HG02571 (cell line): ENCODE data around the gene CHRNA9.
"Not testable (repeated sequence)": the region's sequence is repeated elsewhere in the genome, so short reads cannot be mapped to it uniquely, and the experiment has no call there.

Experiments
- ATAC-seq: cut with Tn5 transposase; IDR thresholded peaks from one replicate; pipeline ENCODE4 v1.9.1; 2021; ENCODE audit warnings: mild to moderate bottlenecking, moderate library complexity; ENCODE audit not compliant: unreplicated experiment

The CHRNA9 gene

GRCh38 chr4:40334591-40335524 is at the start of gene CHRNA9:
TSS of gene CHRNA9 (plus strand) at chr4:40335333. CDS start at chr4:40335468, 135 bp downstream.
- ATAC-seq: no peak

DNA sequence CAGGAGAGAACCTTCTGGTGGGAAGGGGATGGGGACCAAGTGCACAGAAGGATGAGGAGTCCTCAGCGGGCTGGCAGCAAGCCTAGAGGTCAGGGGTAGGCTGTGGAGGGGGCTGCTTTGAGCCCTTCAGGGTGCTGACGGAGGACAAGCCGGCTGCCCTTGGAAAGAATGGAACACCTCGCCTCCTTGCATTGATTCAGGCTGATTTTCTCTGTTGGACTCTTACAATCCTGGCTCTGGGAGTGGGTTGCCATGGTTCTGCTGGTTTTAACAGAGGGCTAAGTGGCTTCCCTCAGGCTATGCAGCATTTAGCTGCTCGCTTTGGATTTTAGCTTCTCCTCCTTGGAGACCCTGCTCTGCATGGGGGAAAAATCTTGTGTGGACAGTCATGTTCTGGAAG is 49.4 kb upstream of the CHRNA9 start:
- ATAC-seq: no peak

DNA sequence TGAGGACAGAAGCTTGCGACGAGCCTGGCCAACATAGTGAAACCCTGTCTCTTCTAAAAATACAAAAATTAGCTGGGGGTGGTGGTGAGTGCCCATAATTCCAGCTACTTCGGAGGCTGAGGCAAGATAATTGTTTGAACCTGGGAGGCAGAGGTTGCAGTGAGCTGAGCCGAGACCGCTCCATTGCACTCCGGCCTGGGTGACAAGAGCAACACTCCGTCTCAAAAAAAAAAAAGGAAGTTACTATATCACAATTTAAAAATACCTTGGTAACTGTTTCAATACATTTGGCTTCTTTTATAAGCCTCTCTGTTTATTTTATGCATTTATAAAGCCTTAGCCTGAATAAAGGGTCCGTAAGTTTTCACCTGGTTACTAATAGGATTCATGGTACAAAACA is 46.6 kb upstream of the CHRNA9 start:
- no peak for ATAC-seq

- ATAC-seq: no peak
Measured at GRCh38 chr4:40289366-40290188, 45.6 kb upstream of the CHRNA9 start.

DNA sequence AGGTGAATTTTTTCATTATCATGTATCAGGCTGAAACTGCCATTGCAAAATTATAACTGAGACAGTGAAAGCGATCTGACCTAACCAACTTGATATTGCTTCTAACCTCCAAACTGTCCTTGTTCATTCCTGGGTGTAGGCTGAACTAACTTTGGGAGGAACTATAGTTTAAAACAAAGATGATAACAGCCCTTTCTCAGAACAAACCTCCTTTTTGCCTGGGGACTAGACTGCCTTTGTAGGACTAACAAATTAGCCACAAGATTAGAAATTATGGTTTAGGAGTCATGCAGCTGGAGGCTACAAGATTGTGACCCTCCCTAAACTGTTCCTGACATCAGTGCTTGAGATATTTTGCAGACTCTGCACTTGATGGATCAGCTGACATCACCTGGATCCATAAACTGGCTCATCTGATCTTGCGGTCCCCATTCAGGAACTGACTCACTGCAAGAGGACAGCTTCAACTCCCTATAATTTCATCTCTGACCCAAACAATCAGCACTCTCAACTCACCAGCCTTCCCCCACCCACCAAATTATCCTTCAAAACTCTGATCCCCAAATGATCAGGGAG is 44.4 kb upstream of the CHRNA9 start:
- not testable (repeated sequence) for ATAC-seq

- no peak for ATAC-seq
Measured at GRCh38 chr4:40292313-40292759, 42.8 kb upstream of the CHRNA9 start.

- no peak for ATAC-seq
Measured at GRCh38 chr4:40294339-40294738, 40.8 kb upstream of the CHRNA9 start.

DNA sequence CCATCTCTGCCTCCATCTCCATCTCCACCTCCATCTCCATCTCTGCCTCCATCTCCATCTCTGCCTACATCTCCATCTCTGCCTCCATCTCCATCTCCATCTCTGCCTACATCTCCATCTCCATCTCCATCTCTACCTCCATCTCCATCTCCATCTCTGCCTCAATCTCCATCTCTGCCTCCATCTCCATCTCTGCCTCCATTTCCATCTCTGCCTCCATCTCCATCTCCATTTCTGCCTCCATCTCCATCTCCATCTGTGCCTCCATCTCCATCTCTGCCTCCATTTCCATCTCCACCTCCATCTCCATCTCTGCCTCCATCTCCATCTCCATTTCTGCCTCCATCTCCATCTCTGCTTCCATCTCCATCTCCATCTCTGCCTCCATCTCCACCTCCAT is 40.1 kb upstream of the CHRNA9 start:
- ATAC-seq: not testable (repeated sequence)

GRCh38 chr4:40295572-40295971 is 39.6 kb upstream of the CHRNA9 start:
- no peak for ATAC-seq

- ATAC-seq: no peak
Measured at GRCh38 chr4:40299126-40299525, 36.0 kb upstream of the CHRNA9 start.

- no peak for ATAC-seq
Measured at GRCh38 chr4:40299811-40300292, 35.3 kb upstream of the CHRNA9 start.

DNA sequence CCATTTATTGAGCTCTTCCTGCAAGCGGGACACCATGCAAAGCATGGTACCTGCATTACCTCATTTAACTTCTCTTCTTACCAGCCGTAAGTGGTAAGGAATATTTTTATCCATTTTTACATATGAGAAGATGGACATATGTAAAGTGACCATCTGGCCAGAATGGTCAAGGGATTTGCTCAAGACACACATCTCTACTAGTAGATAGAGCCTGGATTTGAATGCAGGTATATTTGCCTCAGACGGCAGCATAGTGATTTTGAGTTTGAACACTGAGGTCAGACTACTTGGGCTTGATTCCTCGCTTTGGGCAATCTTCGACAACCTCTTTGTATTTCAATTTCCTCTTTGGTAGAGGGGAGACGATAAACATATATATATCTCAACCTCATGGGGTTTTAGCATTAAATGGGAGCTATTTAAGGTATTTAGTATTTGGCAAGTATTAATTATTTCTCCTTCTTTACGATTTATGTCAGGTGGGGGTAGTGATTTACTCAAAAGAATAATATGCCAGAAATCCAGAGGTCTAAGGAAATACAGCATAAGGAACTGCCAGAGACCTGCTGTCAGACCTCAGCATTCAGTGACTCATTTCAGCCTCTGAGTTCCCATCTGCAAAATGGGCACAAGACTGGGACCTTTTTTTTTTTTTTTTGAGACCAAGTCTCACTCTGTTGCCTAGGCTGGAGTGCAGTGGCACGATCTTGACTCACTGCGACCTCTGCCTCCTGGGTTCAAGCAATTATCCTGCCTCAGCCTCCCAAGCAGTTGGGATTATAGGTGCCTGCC is 34.6 kb upstream of the CHRNA9 start:
- ATAC-seq: no peak

DNA sequence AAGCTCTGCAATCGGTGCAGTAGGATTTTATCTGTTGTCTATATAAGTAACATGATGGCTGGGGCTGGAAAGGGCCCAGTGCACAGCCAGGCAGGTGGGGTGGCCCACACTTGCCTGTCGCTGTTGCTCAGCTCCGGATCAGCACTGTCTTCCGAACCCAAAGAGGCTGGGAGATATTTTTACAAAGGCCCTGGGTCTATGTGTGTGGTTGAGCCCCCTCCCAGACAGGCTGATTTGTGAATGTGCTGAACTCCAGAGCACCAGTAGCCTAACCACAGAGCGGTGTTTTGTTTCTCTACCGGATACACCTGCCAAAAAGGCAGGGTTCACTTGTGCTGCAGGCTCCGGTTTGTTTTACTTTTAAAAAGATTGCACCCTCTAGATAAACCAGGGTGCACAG is 33.5 kb upstream of the CHRNA9 start:
- ATAC-seq: peak; percentile 69

DNA sequence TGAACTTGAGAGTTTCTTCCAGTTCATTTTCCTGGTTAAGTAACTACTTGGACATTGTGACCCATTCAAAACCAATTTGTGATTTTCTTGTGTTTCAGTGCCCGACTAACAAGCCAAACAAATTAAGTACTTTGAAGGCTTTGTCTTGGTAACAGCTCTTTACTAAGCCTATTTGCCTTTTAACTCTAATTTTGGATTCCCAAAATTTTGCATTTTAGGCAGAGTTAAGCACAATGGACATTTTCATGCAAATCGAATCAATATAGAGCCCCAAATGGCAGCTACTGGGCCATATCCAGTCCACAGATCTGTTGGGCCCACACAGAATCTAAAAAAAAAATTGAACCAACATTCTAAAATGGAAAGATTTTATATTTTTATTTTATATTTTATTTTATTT is 31.4 kb upstream of the CHRNA9 start:
- no peak for ATAC-seq

DNA sequence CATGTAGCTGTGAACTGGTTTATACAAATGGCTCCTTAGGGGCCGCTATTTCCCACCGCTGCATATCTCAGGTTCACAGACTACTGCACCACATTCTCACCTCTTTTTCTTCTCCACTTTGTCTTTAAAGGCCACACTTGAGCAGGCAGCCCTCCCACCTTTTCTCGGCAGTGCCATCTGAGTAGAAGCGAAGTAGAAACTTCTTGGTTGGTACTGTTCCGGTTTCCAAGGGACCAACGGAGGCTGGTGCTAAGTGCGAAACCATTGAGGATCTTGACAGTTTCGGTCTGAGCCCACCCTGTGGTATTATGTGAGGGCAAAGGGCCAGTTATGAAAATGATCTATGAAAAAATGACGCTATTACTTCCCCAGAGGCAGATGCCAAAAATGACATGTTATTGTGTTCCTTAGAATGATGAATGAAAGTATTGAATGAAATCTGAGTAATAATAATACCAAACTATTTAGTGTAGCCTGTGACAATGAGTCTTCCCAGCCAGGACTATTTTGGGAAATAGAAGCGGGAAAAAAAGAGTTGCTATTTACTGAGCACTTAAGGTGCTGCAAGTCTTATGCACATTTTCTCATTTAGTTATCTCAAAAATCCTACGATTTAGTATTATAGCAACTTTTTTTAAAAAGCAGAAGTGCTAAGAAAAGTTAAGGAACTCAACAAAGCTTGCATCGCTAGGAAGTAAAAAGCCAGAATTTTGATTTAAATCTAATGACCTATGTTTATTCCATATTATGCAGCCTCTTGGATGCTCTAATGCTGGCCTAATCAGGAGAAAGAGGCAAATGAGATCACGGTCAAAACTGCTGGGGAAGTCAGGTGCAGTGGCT is 29.6 kb upstream of the CHRNA9 start:
- ATAC-seq: peak; percentile 27

GRCh38 chr4:40306226-40306625 is 28.9 kb upstream of the CHRNA9 start:
- ATAC-seq: no peak

DNA sequence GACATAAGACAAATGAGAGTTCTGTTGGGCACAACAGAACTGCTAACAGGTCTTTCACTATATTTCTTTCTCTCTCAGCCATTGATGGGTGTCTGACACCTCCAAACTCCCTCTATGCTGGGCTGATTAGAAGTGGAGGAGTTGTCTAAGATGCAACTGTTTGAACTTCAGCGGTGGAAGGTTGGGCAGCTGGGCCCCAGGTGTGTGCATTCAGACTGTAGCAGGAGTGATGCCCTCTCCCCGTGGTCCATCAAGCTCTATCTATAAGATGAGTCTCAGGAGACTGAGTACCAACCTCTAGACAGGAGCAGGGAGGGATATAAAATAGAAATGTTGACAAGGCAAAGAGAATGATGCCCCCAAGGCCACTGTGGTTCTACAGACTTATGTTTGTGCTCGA is 28.2 kb upstream of the CHRNA9 start:
- ATAC-seq: no peak

DNA sequence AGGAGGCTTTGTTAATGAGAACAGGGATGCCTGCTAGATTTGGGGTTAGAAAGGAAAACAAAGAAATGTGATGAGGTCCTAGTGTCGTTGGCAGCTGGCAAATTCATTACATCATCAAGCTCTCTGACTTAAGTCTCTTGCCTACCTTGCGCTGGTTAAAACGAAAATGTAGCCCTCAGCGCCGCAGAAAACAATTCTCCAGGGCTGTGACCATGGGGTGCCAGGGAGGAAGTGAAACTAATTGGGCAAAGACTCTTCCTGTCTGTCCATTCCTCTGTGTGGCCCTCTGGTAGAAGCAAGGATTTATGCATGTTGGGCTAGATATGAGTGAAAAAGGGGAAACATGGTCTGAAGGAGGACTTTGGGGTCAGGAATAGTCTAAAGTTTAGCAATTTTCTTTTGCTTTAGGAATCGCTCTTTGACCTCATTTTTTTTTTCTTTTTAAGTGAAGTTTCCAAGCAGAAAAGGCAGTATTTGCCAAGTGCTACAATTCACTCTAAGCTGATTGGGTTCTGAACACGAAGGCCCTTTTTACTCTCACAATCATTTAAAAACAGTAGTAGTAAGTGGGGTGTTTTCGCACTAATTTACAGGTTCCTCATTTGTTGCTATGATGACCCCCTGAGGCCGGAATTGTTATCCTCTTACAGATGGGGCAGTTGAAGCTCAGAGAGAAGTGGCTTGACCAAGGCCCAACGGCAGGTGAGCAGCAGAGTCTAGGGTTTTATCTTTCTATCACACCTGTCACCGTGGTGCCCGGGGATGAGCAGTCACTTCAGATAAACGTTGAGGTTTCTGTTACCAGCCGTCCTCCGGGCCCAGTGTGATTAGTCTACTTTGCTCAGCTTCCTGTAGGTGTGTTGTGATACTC is 27.3 kb upstream of the CHRNA9 start:
- no peak for ATAC-seq
